ENCODE results near the gene P2RX6. TPM values are rescaled to one million over a fixed set of nuclear protein-coding genes. Genes with fewer than 3 reads are reported as not detected.

P2RX6 gene
- total and polyA plus RNA-seq, 9 of the 15 experiments (the other 6 are each of a cell fraction or from before 2014, with no cell fraction given) = 0.01 to 3.9 (median 1.5) TPM; not detected in 1

DNA sequence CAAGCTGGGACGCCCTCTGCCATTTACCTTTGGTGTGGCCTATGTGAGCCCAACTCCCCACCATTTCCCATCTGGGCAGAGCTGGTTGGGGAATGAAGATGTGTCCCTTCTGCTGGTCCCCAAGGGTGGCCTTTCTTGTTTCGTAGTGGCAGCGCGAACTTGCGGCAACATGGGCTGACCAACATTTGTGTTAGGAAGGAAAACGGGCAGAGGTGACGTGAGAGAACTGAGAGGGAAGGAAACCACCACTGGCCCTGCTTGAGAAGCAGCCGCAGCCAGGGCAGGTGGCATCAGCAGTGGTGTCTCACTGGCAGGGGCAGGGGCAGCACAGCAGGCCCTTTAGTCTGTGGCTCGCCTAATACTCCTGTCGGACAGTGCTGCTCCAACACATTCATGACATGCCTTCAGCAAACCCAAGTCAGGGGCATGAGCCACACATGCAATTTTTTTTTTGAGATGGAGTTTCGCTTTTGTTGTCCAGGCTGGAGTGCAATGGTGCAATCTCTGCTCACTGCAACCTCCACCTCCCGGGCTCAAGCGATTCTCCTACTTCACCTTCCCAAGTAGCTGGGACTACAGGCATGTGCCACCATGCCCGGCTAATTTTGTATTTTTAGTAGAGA, 60.7 kb downstream of the P2RX6 start (continued):
- TF ChIP-seq, protein P1, sequence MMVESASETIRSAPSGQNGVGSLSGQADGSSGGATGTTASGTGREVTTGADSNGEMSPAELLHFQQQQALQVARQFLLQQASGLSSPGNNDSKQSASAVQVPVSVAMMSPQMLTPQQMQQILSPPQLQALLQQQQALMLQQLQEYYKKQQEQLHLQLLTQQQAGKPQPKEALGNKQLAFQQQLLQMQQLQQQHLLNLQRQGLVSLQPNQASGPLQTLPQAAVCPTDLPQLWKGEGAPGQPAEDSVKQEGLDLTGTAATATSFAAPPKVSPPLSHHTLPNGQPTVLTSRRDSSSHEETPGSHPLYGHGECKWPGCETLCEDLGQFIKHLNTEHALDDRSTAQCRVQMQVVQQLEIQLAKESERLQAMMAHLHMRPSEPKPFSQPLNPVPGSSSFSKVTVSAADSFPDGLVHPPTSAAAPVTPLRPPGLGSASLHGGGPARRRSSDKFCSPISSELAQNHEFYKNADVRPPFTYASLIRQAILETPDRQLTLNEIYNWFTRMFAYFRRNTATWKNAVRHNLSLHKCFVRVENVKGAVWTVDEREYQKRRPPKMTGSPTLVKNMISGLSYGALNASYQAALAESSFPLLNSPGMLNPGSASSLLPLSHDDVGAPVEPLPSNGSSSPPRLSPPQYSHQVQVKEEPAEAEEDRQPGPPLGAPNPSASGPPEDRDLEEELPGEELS (CRISPR knock-in tag; IDR thresholded peaks at IDR 0.05; ENCODE audit: borderline replicate concordance) = no peak
- no peak for TF ChIP-seq TBL1XR1 (IDR thresholded peaks at IDR 0.05; ENCODE audit: low read length in 2 of 2)
- no peak for TF ChIP-seq GTF2B (IDR thresholded peaks at IDR 0.05; ENCODE audit: extremely low read depth, insufficient read length)
- TF ChIP-seq ZFP36 (IDR thresholded peaks at IDR 0.05; ENCODE audit: low read depth, low read length, partially characterized antibody) = no peak
- 0 out of 2 replicates have a peak, but pooled peaks have one; percentile 60 for TF ChIP-seq ZNF408 (CRISPR knock-in tag; IDR thresholded peaks at IDR 0.05; ENCODE audit: low read depth)
- TF ChIP-seq SOX6 (IDR thresholded peaks at IDR 0.05) = no peak
- no peak for TF ChIP-seq COPS2 (conservative IDR thresholded peaks at IDR 0.05)
- TF ChIP-seq, protein P2, sequence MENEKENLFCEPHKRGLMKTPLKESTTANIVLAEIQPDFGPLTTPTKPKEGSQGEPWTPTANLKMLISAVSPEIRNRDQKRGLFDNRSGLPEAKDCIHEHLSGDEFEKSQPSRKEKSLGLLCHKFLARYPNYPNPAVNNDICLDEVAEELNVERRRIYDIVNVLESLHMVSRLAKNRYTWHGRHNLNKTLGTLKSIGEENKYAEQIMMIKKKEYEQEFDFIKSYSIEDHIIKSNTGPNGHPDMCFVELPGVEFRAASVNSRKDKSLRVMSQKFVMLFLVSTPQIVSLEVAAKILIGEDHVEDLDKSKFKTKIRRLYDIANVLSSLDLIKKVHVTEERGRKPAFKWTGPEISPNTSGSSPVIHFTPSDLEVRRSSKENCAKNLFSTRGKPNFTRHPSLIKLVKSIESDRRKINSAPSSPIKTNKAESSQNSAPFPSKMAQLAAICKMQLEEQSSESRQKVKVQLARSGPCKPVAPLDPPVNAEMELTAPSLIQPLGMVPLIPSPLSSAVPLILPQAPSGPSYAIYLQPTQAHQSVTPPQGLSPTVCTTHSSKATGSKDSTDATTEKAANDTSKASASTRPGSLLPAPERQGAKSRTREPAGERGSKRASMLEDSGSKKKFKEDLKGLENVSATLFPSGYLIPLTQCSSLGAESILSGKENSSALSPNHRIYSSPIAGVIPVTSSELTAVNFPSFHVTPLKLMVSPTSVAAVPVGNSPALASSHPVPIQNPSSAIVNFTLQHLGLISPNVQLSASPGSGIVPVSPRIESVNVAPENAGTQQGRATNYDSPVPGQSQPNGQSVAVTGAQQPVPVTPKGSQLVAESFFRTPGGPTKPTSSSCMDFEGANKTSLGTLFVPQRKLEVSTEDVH (IDR thresholded peaks at IDR 0.05; ENCODE audit: low read depth, partially characterized antibody) = no peak
- TF ChIP-seq, protein P3, sequence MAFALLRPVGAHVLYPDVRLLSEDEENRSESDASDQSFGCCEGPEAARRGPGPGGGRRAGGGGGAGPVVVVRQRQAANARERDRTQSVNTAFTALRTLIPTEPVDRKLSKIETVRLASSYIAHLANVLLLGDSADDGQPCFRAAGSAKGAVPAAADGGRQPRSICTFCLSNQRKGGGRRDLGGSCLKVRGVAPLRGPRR (CRISPR knock-in tag; IDR thresholded peaks at IDR 0.05) = no peak
- TF ChIP-seq, protein P4, sequence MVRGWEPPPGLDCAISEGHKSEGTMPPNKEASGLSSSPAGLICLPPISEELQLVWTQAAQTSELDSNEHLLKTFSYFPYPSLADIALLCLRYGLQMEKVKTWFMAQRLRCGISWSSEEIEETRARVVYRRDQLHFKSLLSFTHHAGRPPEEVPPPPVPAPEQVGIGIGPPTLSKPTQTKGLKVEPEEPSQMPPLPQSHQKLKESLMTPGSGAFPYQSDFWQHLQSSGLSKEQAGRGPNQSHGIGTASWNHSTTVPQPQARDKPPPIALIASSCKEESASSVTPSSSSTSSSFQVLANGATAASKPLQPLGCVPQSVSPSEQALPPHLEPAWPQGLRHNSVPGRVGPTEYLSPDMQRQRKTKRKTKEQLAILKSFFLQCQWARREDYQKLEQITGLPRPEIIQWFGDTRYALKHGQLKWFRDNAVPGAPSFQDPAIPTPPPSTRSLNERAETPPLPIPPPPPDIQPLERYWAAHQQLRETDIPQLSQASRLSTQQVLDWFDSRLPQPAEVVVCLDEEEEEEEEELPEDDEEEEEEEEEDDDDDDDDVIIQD (CRISPR knock-in tag; IDR thresholded peaks at IDR 0.05) = 0 out of 2 replicates have a peak, but pooled peaks have one; percentile 50
- TF ChIP-seq ZNF165 (CRISPR knock-in tag; IDR thresholded peaks at IDR 0.05; ENCODE audit: borderline replicate concordance) = peak; percentile 76; the same call in 1 of the 2 replicates
- TF ChIP-seq NR2C1 (IDR thresholded peaks at IDR 0.05) = no peak
- TF ChIP-seq NR2C1 (tag; IDR thresholded peaks at IDR 0.05) = no peak
- no peak for TF ChIP-seq SNRNP70 (optimal IDR thresholded peaks at IDR 0.05; ENCODE audit: low read depth, low read length)
- no peak for TF ChIP-seq SRSF9 (IDR thresholded peaks at IDR 0.05; ENCODE audit: borderline replicate concordance, low read depth, low read length)
- TF ChIP-seq, protein P5, sequence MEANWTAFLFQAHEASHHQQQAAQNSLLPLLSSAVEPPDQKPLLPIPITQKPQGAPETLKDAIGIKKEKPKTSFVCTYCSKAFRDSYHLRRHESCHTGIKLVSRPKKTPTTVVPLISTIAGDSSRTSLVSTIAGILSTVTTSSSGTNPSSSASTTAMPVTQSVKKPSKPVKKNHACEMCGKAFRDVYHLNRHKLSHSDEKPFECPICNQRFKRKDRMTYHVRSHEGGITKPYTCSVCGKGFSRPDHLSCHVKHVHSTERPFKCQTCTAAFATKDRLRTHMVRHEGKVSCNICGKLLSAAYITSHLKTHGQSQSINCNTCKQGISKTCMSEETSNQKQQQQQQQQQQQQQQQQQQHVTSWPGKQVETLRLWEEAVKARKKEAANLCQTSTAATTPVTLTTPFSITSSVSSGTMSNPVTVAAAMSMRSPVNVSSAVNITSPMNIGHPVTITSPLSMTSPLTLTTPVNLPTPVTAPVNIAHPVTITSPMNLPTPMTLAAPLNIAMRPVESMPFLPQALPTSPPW (CRISPR knock-in tag; IDR thresholded peaks at IDR 0.05) = no peak
- peak; percentile 70; the same call in 1 of the 2 replicates for TF ChIP-seq ZNF277 (CRISPR knock-in tag; IDR thresholded peaks at IDR 0.05; ENCODE audit: borderline replicate concordance)

Data from K562 (cell line).